A673 (cell line): ENCODE data around the gene WDR49. TPM values are rescaled to one million over a fixed set of nuclear protein-coding genes. Genes with fewer than 3 reads are reported as not detected.

Experiments
- BruUV-seq: library from RNA; stranded (reverse); fragments of 400-500 nt; replicated peaks from 2 replicates; lab custom pipeline; 2021; lab: Mats Ljungman, UMichigan
- CTCF ChIA-PET: fragments of 300-600 bp; sonication (Branson Sonifier 250); formaldehyde crosslinking; loops from one replicate; lab custom pipeline; 2022; ENCODE audit warnings: antibody characterized with exemption; lab: Charles Lee
- POLR2A ChIA-PET: fragments of 300-600 bp; sonication (Branson Sonifier 250); formaldehyde crosslinking; loops from one replicate; lab custom pipeline; 2022; ENCODE audit warnings: antibody characterized with exemption; ENCODE audit not compliant: low non-redundant PET; lab: Charles Lee
- DNase-seq: peaks from one replicate; pipeline ENCODE4 v3.0.0-alpha.2; 2015; ENCODE audit warnings: low spot score
- H3K27ac ChIP-seq: fragments of 200-600 bp; sonication (generic); 2 replicates; pipeline ENCODE4 v1.5.1; 2016; ENCODE audit warnings: mixed run types, low read depth, mild to moderate bottlenecking, mixed read lengths, antibody characterized with exemption, low read length; ENCODE audit not compliant: poor library complexity, severe bottlenecking
- H3K27me3 ChIP-seq: fragments of 200-600 bp; sonication (generic); replicated peaks from 2 replicates; pipeline ENCODE4 v1.6.1; 2017; ENCODE audit warnings: mixed run types, low read depth, mild to moderate bottlenecking, mixed read lengths, antibody characterized with exemption, low read length; ENCODE audit not compliant: insufficient read depth, poor library complexity
- H3K36me3 ChIP-seq: fragments of 200-600 bp; sonication (generic); 2 replicates; pipeline ENCODE4 v1.6.1; 2016; ENCODE audit warnings: mixed run types, mild to moderate bottlenecking, mixed read lengths, antibody characterized with exemption, low read length; ENCODE audit not compliant: insufficient read depth, poor library complexity, severe bottlenecking
- H3K4me1 ChIP-seq: fragments of 200-600 bp; sonication (generic); 2 replicates; pipeline ENCODE4 v1.6.1; 2017; ENCODE audit warnings: mixed run types, mild to moderate bottlenecking, mixed read lengths, antibody characterized with exemption, low read length; ENCODE audit not compliant: insufficient read depth, poor library complexity, severe bottlenecking
- H3K4me3 ChIP-seq: fragments of 200-600 bp; sonication (generic); 2 replicates; pipeline ENCODE4 v1.5.1; 2016; ENCODE audit warnings: low read depth, mixed run types, mild to moderate bottlenecking, mixed read lengths, low read length; ENCODE audit not compliant: poor library complexity, severe bottlenecking
- H3K9me3 ChIP-seq: fragments of 200-600 bp; sonication (generic); 2 replicates; pipeline ENCODE4 v1.6.1; 2016; ENCODE audit warnings: mixed run types, low read depth, mild to moderate bottlenecking, mixed read lengths, antibody characterized with exemption, low read length; ENCODE audit not compliant: poor library complexity, severe bottlenecking
- CTCF ChIP-seq: fragments of 300-800, 200-600 bp; sonication (generic); conservative IDR thresholded peaks from 2 replicates; pipeline ENCODE4 v1.5.1; 2017; ENCODE audit warnings: low read depth, mild to moderate bottlenecking, antibody characterized with exemption, low read length, moderate library complexity, mixed read lengths
- EZH2 ChIP-seq: fragments of 200-600 bp; sonication (generic); IDR thresholded peaks from 2 replicates; pipeline ENCODE4 v1.6.1; 2017; ENCODE audit warnings: borderline replicate concordance, low read depth, mild to moderate bottlenecking, mixed read lengths, antibody characterized with exemption, low read length; ENCODE audit not compliant: poor library complexity, severe bottlenecking
- intact Hi-C: fragments of 100-400 bp; cut with micrococcal nuclease; formaldehyde crosslinking; loops from one replicate; pipeline ENCODE4 v1.10.0; 2022; ENCODE audit not compliant: unreplicated experiment
- total RNA-seq: library from RNA; stranded (reverse); gene quantifications from 2 replicates; pipeline ENCODE4 v1.2.3, GENCODE V29; 2021

The WDR49 gene
- total RNA-seq, 1 experiment from 2014 or later = not detected

GRCh38 chr3:167473863-167474262, 179.9 kb downstream of the WDR49 start, which contains the start of gene SERPINI2:
SERPINI2 (minus strand) TSS chr3:167474042; CDS start chr3:167471834, 2,208 bp downstream.
- CTCF ChIA-PET = no interaction called here
- no TSS peak for BruUV-seq
- TF ChIP-seq EZH2 (no peak), CTCF (no peak)

GRCh38 chr3:167469381-167469780, 184.4 kb downstream of the WDR49 start:
- no TSS peak for BruUV-seq
- no peak for DNase-seq
- TF ChIP-seq EZH2 (no peak), CTCF (no peak)
- Histone ChIP-seq H3K36me3 (no peaks in the 10 kb centered on the region), H3K27ac (no peak overlapping the region), H3K4me1 (no peaks in the 10 kb centered on the region), H3K4me3 (no peak overlapping the region), H3K27me3 (no peaks in the 10 kb centered on the region), H3K9me3 (no peaks in the 10 kb centered on the region)
- CTCF ChIA-PET = no interaction called here
- POLR2A ChIA-PET = no interaction called here
- intact Hi-C loops = no loop called here

More at GRCh38 chr3:167473863-167474262, 179.9 kb downstream of the WDR49 start, which contains the start of gene SERPINI2:
- peaks cover 4% of the 10 kb centered on the region for H3K27me3 ChIP-seq
- intact Hi-C loops = no loop called here
- no peak within 1 kb of the TSS for H3K27ac ChIP-seq
- H3K36me3 ChIP-seq = no peaks in the 10 kb centered on the region
- H3K4me3 ChIP-seq = no peak within 1 kb of the TSS
- no peak for DNase-seq
- H3K9me3 ChIP-seq = no peaks in the 10 kb centered on the region
- POLR2A ChIA-PET = no interaction called here
- H3K4me1 ChIP-seq = no peaks in the 10 kb centered on the region

- intact Hi-C loops = no loop called here
Measured at GRCh38 chr3:167467848-167468611, 185.7 kb downstream of the WDR49 start.

More at GRCh38 chr3:167467848-167468611, 185.7 kb downstream of the WDR49 start:
- no peak overlapping the region for H3K4me3 ChIP-seq
- ChIA-PET CTCF (no interaction called here), POLR2A (no interaction called here)
- no peaks in the 10 kb centered on the region for H3K36me3 ChIP-seq
- no peaks in the 10 kb centered on the region for H3K9me3 ChIP-seq
- BruUV-seq = no TSS peak
- no peaks in the 10 kb centered on the region for H3K4me1 ChIP-seq
- H3K27me3 ChIP-seq = no peaks in the 10 kb centered on the region
- TF ChIP-seq EZH2 (no peak), CTCF (no peak)
- no peak overlapping the region for H3K27ac ChIP-seq
- DNase-seq = no peak
